LoVo (cell line): ENCODE measurements around the gene ARVCF.
"Not testable (repeated sequence)": the region's sequence is repeated elsewhere in the genome, so short reads cannot be mapped to it uniquely, and the experiment has no call there.

ENCODE experiments used
- DNase-seq: peaks from one replicate; pipeline ENCODE4 v3.0.0-alpha.2; 2016; ENCODE audit warnings: low spot score

ARVCF gene

DNA sequence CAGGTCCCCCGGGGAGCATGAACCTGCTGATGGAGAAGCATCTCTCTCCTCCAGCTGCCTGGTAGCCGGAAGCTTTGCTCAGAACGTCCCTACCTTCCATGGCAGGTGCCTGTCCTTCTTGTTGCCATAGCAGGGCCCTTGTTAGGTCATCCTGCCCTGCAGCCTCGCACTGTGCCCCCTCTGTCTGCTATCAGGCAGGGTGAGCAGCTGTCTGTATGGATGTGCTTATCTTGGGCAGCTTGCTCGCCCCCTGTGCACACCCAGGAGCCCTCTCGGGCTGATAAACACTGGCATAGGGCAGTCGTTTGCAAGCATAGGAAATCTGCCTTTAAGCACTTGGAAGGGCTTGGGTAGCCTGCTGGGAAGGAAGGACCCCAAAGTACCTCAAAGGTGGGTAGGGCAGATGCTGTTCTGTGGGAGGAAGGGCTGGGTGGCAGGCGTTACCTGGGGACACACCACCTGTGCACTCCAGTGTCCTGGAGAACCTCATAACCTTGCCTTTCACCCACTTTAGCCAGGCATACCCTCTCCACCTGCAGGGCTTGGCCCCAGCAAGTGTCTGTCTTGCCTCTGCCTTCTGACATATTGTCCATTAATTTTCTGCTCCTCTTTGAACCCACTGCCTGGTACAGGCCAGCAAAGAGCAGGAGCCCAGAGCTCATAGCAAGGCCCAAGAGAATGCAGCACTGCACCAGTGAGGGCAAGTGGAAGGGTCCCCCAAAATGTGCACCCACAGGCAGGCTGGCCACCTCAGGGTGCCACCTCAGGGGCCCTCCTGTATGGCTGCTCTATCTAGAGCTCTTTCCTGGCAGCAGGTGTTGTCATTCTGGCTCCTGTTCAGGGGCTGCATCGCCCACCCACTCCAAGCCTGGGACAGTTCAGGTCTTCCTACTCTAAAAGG lies 83.0 kb downstream of the ARVCF start:
- no peak for DNase-seq

DNA sequence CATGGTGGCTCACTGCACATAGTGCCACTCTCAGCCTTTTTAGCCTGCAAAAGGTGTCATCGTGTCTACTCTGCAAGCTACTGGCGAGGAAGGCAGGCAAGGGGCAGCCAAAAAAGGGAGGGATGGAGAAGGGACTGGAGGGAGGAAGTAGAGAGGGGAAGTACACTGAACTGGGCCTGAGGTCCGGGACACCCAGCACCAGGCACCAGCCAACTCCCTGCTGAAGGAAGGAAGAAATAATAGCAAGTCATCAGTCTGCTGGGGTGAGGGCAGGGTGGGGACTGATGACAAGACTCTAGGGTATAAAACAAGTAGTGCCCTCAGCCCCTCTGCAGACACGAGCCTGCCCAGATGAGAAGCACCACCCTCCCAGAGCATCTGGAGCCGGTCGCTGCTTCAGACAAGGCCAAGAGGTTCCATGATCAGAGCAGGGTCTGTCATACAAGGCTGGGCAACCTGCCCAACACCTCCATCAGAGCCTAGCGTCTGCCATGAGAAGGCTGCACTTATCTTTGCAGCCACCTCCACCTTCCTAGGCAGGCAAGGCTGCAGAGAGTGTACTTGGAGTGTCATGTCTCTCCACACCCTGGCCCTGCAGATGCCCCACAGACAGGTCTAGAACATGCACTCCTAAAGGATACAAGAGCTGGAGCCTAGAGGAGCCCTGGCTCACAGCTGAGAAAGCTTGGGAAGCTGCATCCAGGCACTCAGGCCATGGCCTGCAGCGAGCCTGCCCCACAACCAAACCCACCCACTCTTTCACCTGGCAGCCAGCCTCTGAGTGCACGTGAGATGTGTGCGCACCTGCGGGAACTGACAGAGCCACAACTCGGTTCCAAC lies 84.0 kb downstream of the ARVCF start:
- DNase-seq, result no peak

DNA sequence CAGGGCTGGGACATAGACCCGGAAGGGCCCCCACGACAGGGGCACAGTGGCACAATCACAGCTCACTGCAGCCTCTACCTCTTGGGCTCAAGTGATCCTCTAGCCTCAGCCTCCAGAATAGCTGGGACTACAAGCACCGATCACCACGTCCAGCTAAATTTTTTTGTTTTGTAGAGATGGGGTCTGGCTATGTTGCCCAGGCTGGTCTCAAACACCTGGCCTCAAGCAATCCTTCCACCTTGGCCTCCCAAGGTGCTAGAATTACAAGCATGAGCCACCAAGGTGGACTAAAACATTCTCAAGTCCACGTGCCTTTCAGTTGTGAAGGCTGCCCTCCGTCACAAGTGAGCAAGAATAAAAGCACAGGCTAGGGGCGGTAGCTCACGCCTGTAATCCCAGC lies 85.1 kb downstream of the ARVCF start:
- DNase-seq, result no peak

DNA sequence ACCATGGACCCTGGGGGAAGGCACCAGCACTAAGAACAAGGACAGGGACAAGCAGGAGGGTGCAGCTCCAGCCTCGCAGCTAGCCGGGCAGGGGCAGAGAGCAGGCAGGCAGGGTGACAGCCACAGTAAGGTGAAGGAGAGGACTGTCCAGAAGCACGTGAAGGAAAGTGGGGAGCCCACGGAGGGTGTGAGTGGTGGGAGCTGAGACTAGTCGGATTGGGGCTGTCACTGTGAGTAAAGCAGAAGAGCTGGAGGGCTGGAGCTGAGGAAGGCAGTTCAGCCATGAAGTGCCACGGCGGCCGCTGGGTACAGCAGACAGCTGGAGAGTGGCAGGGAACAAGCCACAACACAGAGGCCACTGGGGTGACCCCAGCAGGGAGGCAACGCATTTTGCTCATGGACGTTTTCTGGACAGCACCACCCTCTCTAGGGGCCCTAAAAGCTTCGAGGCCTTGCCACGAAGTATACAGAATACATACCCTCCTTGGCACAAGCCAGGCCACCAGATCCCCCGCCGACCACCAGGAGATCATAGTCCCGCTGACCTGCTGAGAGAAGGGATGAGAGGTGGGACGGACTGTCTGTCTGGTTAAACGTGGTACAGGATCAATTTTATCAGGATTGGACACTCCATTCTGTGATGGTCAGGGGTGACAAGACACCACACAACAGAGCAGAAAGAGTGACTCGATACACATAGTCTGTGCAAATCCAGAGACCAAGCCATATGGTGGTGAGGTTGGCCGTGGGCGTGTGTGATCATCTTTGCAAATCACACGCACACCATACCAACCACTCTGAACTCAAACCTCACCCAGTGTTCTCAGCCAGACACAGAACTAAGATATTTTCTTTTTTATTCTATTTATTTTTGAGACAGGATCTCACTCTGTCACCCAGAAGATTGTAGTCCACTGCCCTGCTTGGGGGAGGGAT lies 85.8 kb downstream of the ARVCF start:
- DNase-seq, result no peak

DNA sequence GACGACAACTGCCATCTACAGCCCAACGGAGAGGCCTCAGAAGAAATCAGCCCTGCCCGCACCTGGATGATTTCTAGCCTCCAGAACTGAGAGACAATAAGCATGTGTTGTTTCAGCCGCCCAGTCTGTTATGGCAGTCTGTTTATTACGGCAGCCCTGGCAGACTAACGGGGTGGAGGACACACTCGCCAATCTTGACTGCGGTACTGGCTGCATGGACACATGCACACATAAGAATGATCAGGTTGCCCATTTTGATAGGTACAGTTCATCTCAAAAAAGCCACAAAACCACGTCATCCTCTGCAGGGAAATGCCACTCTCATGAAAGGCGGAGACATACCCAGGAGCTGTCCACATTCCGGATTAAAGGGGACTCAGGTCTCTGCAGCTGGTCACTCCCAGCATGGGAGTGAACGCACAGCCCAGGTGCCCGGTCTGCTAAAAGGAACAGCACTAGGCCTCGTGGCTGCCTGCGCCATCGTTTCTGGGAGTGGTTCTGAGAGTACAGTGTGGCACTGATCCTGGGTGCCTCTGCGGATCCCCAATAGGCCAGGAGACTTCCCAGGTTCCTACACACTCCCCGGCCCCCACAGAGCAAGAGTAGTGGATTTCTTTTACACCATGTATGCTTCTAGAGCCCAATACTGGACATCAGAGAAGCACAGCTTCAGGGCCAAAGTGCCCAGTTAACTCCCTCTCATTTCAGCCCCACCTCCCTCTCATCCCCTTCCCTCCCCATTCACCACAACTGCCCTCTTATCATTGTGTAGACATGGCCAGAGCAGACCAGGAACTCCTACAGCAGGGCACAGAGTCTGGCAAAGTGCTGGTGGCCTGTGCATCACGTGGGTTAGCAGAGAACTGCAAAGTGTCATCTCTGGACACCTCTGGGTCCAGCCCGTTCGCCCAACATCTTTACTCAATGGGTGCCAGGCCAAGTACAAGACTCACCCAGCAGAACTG lies 86.8 kb downstream of the ARVCF start:
- DNase-seq, result no peak

DNA sequence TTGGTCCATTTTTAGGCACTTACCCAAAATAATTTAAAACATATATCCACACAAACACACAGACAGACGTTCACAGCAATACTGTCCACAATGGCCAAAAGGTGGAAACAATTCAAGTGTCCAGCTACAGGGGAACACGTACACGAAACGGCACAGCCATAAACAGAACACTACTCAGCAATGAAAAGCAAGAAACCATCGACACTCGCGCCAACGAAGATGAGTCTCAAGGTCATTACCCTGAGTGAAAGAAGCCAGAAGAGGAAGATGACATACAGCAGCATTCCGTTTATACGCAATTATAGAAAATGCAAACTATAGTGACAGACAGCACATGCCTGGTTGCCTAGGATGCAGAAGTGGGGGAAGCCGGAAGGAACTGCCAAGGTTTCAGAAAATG lies 88.4 kb downstream of the ARVCF start:
- no peak for DNase-seq

DNA sequence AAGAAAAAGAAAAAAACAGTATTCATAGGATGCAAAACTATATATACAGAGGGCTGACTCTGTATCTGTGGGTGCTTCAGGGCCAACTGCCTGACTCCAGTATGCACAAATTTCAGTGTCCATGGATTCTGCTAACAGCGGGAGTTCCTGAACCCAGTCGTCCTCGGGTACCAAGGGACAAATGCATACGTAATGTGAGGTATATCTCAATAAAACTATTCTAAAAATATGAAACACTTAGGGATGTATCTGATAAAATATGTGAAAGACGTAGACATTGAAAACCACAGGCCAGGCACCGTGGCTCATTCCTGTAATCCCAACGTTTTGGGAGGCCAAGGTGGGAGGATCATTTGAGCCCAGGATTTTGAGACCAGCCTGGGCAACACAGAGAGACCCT lies 88.9 kb downstream of the ARVCF start:
- DNase-seq, result no peak

DNA sequence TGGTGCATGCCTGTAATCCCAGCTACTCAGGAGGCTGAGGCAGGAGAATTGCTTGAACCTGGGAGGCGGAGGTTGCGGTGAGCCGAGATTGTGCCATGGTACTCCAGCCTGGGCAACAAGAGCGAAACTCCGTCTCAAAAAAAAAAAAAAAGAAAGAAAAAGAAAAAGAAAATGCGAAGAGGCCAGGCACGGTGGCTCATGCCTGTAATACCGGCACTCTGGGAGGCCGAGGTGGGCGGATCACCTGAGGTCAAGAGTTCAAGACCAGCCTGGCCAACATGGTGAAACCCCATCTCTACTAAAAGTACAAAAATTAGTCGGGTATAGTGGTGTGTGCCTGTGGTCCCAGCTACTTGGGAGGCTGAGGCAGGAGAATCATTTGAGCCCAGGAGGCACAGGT lies 90.6 kb downstream of the ARVCF start:
- DNase-seq, result not testable (repeated sequence)

DNA sequence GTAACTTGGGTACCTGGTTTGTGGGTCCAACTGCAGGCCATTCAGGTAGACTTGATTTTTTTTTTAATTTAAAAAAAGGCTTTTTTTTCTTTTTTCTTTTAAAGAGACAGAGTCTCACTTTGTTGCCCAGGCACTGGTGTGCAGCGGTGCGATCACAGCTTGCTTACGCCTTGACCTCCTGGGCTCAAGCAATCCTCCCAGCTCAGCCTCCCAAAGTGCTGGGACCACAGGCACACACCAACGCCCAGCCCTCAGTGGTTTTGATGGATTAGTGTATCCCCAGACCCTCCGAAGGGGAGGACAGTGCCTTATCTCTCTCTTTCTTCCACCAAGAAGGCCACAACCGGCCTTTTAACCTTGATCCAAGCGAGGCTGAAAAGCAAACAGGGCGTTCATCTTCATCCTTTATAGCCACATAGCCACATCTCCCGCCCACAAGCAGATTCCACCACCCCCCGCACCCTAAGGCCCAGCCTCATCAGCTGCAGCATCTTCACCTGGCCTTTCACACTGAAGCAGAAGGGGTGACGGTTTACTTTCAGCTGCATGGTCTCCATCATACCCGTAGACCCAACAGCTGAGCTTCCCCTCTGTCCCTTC lies 92.6 kb downstream of the ARVCF start:
- DNase-seq, result no peak

DNA sequence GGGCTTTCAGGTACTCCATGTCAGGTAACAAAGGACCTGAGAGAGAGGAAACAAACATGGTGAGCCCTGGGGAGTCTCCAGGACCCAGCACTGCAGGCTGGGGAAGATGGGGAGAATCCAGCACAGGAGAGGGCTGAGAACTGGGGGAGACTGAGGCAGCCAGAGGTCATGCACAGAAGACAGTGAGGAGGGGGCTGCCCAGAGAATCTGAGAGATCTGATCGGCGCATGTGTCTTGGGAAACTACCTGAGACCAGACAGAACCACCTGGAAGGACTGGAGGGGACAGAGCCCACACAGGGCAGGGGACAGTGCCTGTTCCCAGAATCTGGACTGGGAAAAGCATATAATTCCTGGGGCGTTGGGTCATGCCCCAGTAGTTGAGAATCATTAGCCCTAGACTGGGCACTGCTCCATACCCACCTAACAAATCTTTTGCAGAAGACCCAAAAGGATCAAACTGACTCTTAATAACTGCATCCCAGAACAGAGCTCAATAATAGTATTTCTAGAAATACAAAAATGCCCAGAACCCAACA lies 95.0 kb downstream of the ARVCF start:
- no peak for DNase-seq
